Adrenal gland (tissue), 12 donors: ENCODE measurements around the gene BSDC1. TPM values are rescaled to one million over a fixed set of nuclear protein-coding genes. Genes with fewer than 3 reads are reported as not detected.

Experiments used
- DNase-seq, 7 donors: peaks; one replicate each; pipeline ENCODE4 v3.0.0-alpha.2; 2019 to 2020
- H3K27ac ChIP-seq, 5 donors: fragments of 200-600 bp; sonication (generic) in 4 of 5; 1 replicate in 3 of 5; 2 replicates in 2 of 5; pipeline versions ENCODE4 v1.5.1 to v1.8.0; 2016 to 2020; ENCODE audit warnings: mild to moderate bottlenecking in 1 of 5
- H3K27me3 ChIP-seq: fragments of 200-600 bp; 2 replicates; pipeline ENCODE4 v1.8.0; 2021
- H3K36me3 ChIP-seq, 2 donors: fragments of 200-600 bp; replicated peaks in 1 of 2; 1 replicate in 1 of 2; 2 replicates in 1 of 2; pipeline versions ENCODE4 v1.5.1 to v1.8.0; 2018 to 2022
- H3K4me1 ChIP-seq, 2 donors: fragments of 200-600 bp; replicated peaks in 1 of 2; 1 replicate in 1 of 2; 2 replicates in 1 of 2; pipeline versions ENCODE4 v1.5.1 to v1.8.0; 2018 to 2021
- H3K4me3 ChIP-seq, 4 donors: fragments of 200-600 bp; sonication (generic) in 3 of 4; one replicate each; pipeline ENCODE4 v1.5.1; 2016 to 2018
- H3K9me3 ChIP-seq, 3 donors: fragments of 200-600 bp; sonication (generic) in 1 of 3; replicated peaks in 1 of 3; 1 replicate in 2 of 3; 2 replicates in 1 of 3; pipeline versions ENCODE4 v1.5.1 to v1.8.0; 2016 to 2021
- CTCF ChIP-seq, 6 experiments: fragments of 450-650 bp in 4 of 6; fragments of 200-600 bp in 2 of 6; sonication (generic) in 1 of 6; IDR thresholded peaks; 1 replicate in 5 of 6; 2 replicates in 1 of 6; pipeline versions ENCODE4 v1.5.1 to v1.8.0; 2016 to 2021; ENCODE audit warnings: antibody characterized with exemption in 6 of 6, mild to moderate bottlenecking in 2 of 6, moderate library complexity in 1 of 6
- POLR2A ChIP-seq, 2 donors: fragments of 450-650 bp; IDR thresholded peaks; one replicate each; pipeline ENCODE4 v1.6.1; 2017; ENCODE audit warnings: antibody characterized with exemption in 2 of 2, mild to moderate bottlenecking in 2 of 2, moderate library complexity in 1 of 2
- WGBS, 4 donors: extraction: QIAGEN DNeasy Blood & Tissue Kit in 2 of 4; methylation state at CpG; one replicate each; pipeline versions ENCODE4 v1.1.5 to v1.1.7; 2013 to 2017; 5-methylcytosine and 5-hydroxymethylcytosine counted together
- intact Hi-C, 2 donors: fragments of 100-400 bp; cut with DNase I; formaldehyde crosslinking; loops; one replicate each; pipeline versions ENCODE4 v1.14.1 to v1.15.0; 2022 to 2023
- polyA plus RNA-seq, 3 donors: library from polyadenylated mRNA; stranded (reverse); fragments of 200-250 nt in 2 of 3; fragments of 350-450 nt in 1 of 3; fragmentation: Illumina TruSeq in 1 of 3; extraction: RNeasy Lipid Tissue Mini Kit (QIAGEN cat#74804) in 1 of 3; gene quantifications; one replicate each; pipeline ENCODE4 v1.2.3, GENCODE V29; 2013 to 2014
- total RNA-seq, 9 donors: library from RNA; depleted of rRNA in 4 of 9; stranded (reverse); fragments of >200 nt in 4 of 9; fragments of 120-200 nt in 1 of 9; fragmentation: NEBNext Ultra II Directional in 1 of 9; extraction: Animal tissue kit (Norgen Biotek cat#: 25700) in 1 of 9; gene quantifications; one replicate each; pipeline versions ENCODE4 v1.1.0 to v1.2.4, GENCODE V29; 2013 to 2023
- donor health status: healthy with polysubstance abuse.
- donor health status: Bipolar disorder and iron deficiency.
- donor health status: DM: yes; HTN: yes; CAD: no.
- donor health status: DM: no; HTN: no; CAD: no.
- donor health status: DM: no; HTN: no; CAD: no.
- donor health status: DM: yes; HTN: yes; CAD: no.

BSDC1 gene
- total and polyA plus RNA-seq, 12 donors, result 47.9 to 153 (median 107) TPM

- Histone ChIP-seq H3K4me1 (peaks cover 6 to 27% of the 10 kb centered on the region in 2 donors), H3K27ac (peak within 1 kb of the TSS in 3 of 5 donors; percentile 49 to 81 (median 51)), H3K9me3 (no peaks in the 10 kb centered on the region), H3K36me3 (peaks cover 0 to 28% of the 10 kb centered on the region in 2 donors), H3K27me3 (no peaks in the 10 kb centered on the region), H3K4me3 (peak within 1 kb of the TSS; percentile 33 to 91 (median 44))
- intact Hi-C loops, result no loop called here
- peak; percentile 75 to 86 for TF ChIP-seq POLR2A (IDR thresholded peaks at IDR 0.05)
- TF ChIP-seq CTCF (IDR thresholded peaks at IDR 0.05), result no peak
- 1 to 2% methylated on average over 83 to 95 of the region's 95 CpGs; no CpG with 5 or more reads in 2 of the 4 donors for WGBS, 4 donors
- peak; percentile 63 to 83 (median 76) for DNase-seq
These were observed 58.3 kb downstream of the BSDC1 start, which contains the start of gene MARCKSL1 for GRCh38 chr1:32335790-32336590. Gene MARCKSL1 (minus strand): TSS chr1:32336233. CDS start chr1:32336033, 200 bp downstream.

- Histone ChIP-seq H3K4me1 (peaks cover 6 to 27% of the 10 kb centered on the region in 2 donors), H3K9me3 (no peaks in the 10 kb centered on the region), H3K4me3 (peak overlapping the region in 3 of 4 donors; percentile 33 to 91 (median 40)), H3K27me3 (no peaks in the 10 kb centered on the region), H3K36me3 (peaks cover 0 to 33% of the 10 kb centered on the region in 2 donors), H3K27ac (peak overlapping the region in 3 of 5 donors; percentile 49 to 81 (median 51))
- no peak for TF ChIP-seq POLR2A (IDR thresholded peaks at IDR 0.05)
- TF ChIP-seq CTCF (IDR thresholded peaks at IDR 0.05), result no peak
- no peak for DNase-seq
- intact Hi-C loops, result no loop called here
- WGBS, 4 donors, result 0 to 3% (median 1%) methylated on average over 11 to 34 of the region's 34 CpGs; no CpG with 5 or more reads in 1 of the 4 donors
These were observed 58.8 kb downstream of the BSDC1 start for GRCh38 chr1:32335535-32335789.

- 1 to 24% (median 3%) methylated on average over 5 to 46 of the region's 46 CpGs for WGBS, 4 donors
- Histone ChIP-seq H3K36me3 (peaks cover 0 to 37% of the 10 kb centered on the region in 2 donors), H3K27me3 (no peaks in the 10 kb centered on the region), H3K27ac (peak overlapping the region in 3 of 5 donors; percentile 49 to 81 (median 51)), H3K9me3 (no peaks in the 10 kb centered on the region), H3K4me1 (peaks cover 6 to 27% of the 10 kb centered on the region in 2 donors), H3K4me3 (peak overlapping the region in 3 of 4 donors; percentile 6 to 91 (median 40))
- peak in 6 of 7 donors; percentile 59 to 73 (median 62) for DNase-seq
- TF ChIP-seq CTCF (IDR thresholded peaks at IDR 0.05) (peak; percentile 30 to 67 (median 59)), POLR2A (IDR thresholded peaks at IDR 0.05) (no peak)
- intact Hi-C loops, result no loop called here
These were observed 59.2 kb downstream of the BSDC1 start for GRCh38 chr1:32334864-32335534.

GRCh38 chr1:32334274-32334861, 59.9 kb downstream of the BSDC1 start:
- TF ChIP-seq CTCF (IDR thresholded peaks at IDR 0.05) (no peak), POLR2A (IDR thresholded peaks at IDR 0.05) (no peak)
- H3K27ac ChIP-seq, result peak overlapping the region in 3 of 5 donors; percentile 6 to 81 (median 49)
- WGBS, 4 donors, result 6 to 36% (median 20%) methylated on average over 2 to 9 of the region's 9 CpGs
- peaks cover 0 to 43% of the 10 kb centered on the region in 2 donors for H3K36me3 ChIP-seq
- H3K27me3 ChIP-seq, result no peaks in the 10 kb centered on the region
- intact Hi-C loops, result no loop called here
- H3K4me1 ChIP-seq, result peaks cover 6 to 27% of the 10 kb centered on the region in 2 donors
- H3K9me3 ChIP-seq, result no peaks in the 10 kb centered on the region
- no peak for DNase-seq
- peak overlapping the region in 2 of 4 donors; percentile 40 to 91 for H3K4me3 ChIP-seq
